GM12878 (cell line): ENCODE measurements around the gene PGBD5. TPM values are rescaled to one million over a fixed set of nuclear protein-coding genes. Genes with fewer than 3 reads are reported as not detected.

ENCODE experiments used
- ATAC-seq: fragments of 200-7000 bp; cut with Tn5 transposase; 3 replicates; pipeline ENCODE4 v1.9.1; 2020; ENCODE audit warnings: mild to moderate bottlenecking, moderate library complexity
- BruUV-seq: library from RNA; stranded (reverse); fragments of 400-500 nt; replicated peaks from 2 replicates; lab custom pipeline; 2021; lab: Mats Ljungman, UMichigan
- CTCF ChIA-PET: fragments of 300-600 bp; sonication (Branson Sonifier 250); formaldehyde crosslinking; extraction: SDS; loops from one replicate; lab custom pipeline; 2021; ENCODE audit warnings: inconsistent platforms; lab: Yijun Ruan, JAX
- POLR2A ChIA-PET: fragments of 350-600 bp; formaldehyde crosslinking; extraction: SDS; loops from one replicate; lab custom pipeline; 2021; ENCODE audit warnings: inconsistent platforms; lab: Charles Lee
- RAD21 ChIA-PET: fragments of 300-600 bp; sonication (Branson Sonifier 250); formaldehyde crosslinking; loops from one replicate; lab custom pipeline; 2023; ENCODE audit warnings: antibody characterized with exemption; ENCODE audit not compliant: unreplicated experiment; lab: Charles Lee
- SMC1A ChIA-PET: fragments of 300-600 bp; sonication (Branson Sonifier 250); formaldehyde crosslinking; loops from one replicate; lab custom pipeline; 2023; ENCODE audit not compliant: unreplicated experiment, uncharacterized antibody; lab: Charles Lee
- DNase-seq: peaks from one replicate; pipeline ENCODE4 v3.0.0-alpha.2; 2011; ENCODE audit warnings: low read depth, low spot score
- FAIRE-seq: peaks from 3 replicates; lab custom pipeline; 2011; peaks lifted over from hg19 to GRCh38; lab: Jason Lieb, UNC
- H2AFZ ChIP-seq: 2 replicates; pipeline ENCODE4 v1.6.0; 2011; ENCODE audit warnings: low read depth, low read length, control low read depth; ENCODE audit not compliant: control insufficient read depth
- H3K27ac ChIP-seq: 2 replicates; pipeline ENCODE4 v1.5.1; 2011; ENCODE audit warnings: control low read depth; ENCODE audit not compliant: control insufficient read depth, insufficient read depth
- H3K27me3 ChIP-seq, 2 experiments: replicated peaks in 1 of 2; 2 replicates each; pipeline versions ENCODE4 v1.6.0 to v1.6.1; 2011; ENCODE audit warnings: low read length in 1 of 2; ENCODE audit not compliant: control insufficient read depth in 2 of 2, insufficient read depth in 2 of 2
- H3K36me3 ChIP-seq, 2 experiments: 2 replicates each; pipeline ENCODE4 v1.5.1; 2011; ENCODE audit warnings: low read length in 1 of 2; ENCODE audit not compliant: control insufficient read depth in 2 of 2, insufficient read depth in 2 of 2
- H3K4me1 ChIP-seq: 2 replicates; pipeline ENCODE4 v1.6.1; 2011; ENCODE audit warnings: mild to moderate bottlenecking, low read length, moderate library complexity, mixed read lengths; ENCODE audit not compliant: control insufficient read depth, insufficient read depth
- H3K4me2 ChIP-seq: 2 replicates; pipeline ENCODE4 v1.6.0; 2011; ENCODE audit warnings: control low read depth; ENCODE audit not compliant: control insufficient read depth, insufficient read depth
- H3K4me3 ChIP-seq: fragments of 200-600 bp; sonication (generic); 2 replicates; pipeline ENCODE4 v1.5.1; 2016
- H3K79me2 ChIP-seq: 2 replicates; pipeline ENCODE4 v1.6.0; 2011; ENCODE audit warnings: low read length; ENCODE audit not compliant: control insufficient read depth, insufficient read depth
- H3K9ac ChIP-seq: 2 replicates; pipeline ENCODE4 v1.8.0; 2011; ENCODE audit warnings: low read length, control low read depth, mixed read lengths; ENCODE audit not compliant: control insufficient read depth, insufficient read depth
- H3K9me3 ChIP-seq: replicated peaks from 3 replicates; pipeline ENCODE4 v1.5.1; 2011; ENCODE audit warnings: mild to moderate bottlenecking, low read length; ENCODE audit not compliant: control insufficient read depth, insufficient read depth
- H4K20me1 ChIP-seq: 2 replicates; pipeline ENCODE4 v1.6.0; 2011; ENCODE audit not compliant: control insufficient read depth, insufficient read depth
- CHD4 ChIP-seq: fragments of 200-600 bp; sonication (generic); IDR thresholded peaks from 2 replicates; pipeline ENCODE4 v1.6.1; 2016; ENCODE audit warnings: mild to moderate bottlenecking
- FOXK2 ChIP-seq: fragments of 450-650 bp; IDR thresholded peaks from 2 replicates; pipeline ENCODE4 v1.6.1; 2017; ENCODE audit warnings: mild to moderate bottlenecking, moderate library complexity
- HDAC2 ChIP-seq: fragments of 200-600 bp; sonication (generic); IDR thresholded peaks from 2 replicates; pipeline ENCODE4 v1.6.1; 2017
- MXI1 ChIP-seq: fragments of 150-350 bp; IDR thresholded peaks from 2 replicates; pipeline ENCODE4 v1.6.1; 2011; ENCODE audit warnings: low read depth, mild to moderate bottlenecking, inconsistent platforms, low read length, improper control_type of control experiment
- NBN ChIP-seq: fragments of 450-650 bp; IDR thresholded peaks from 2 replicates; pipeline ENCODE4 v1.6.1; 2016
- POLR2A ChIP-seq: IDR thresholded peaks from 2 replicates; pipeline ENCODE4 v1.6.1; 2011; ENCODE audit warnings: low read depth, mild to moderate bottlenecking, low read length
- POLR2AphosphoS2 ChIP-seq: IDR thresholded peaks from 2 replicates; pipeline ENCODE4 v1.6.1; 2011; ENCODE audit warnings: low read depth, mild to moderate bottlenecking, low read length, improper control_type of control experiment, moderate library complexity
- WGBS: methylation state at CpG from one replicate; pipeline ENCODE4 v1.1.6; 2016; ENCODE audit warnings: low lambda C conversion rate; ENCODE audit not compliant: insufficient replicate concordance, insufficient coverage; ENCODE audit errors: missing lambda C conversion rate; 5-methylcytosine and 5-hydroxymethylcytosine counted together
- in situ Hi-C: fragments of 300-500 bp; cut with MboI; formaldehyde crosslinking; loops from 9 replicates; pipeline ENCODE4 v1.14.3; 2018; ENCODE audit warnings: mixed read lengths
- intact Hi-C: fragments of 100-400 bp; cut with micrococcal nuclease; formaldehyde crosslinking; loops from one replicate; pipeline ENCODE4 v1.14.2; 2022; ENCODE audit not compliant: unreplicated experiment
- polyA plus RNA-seq, 11 experiments: library from polyadenylated mRNA; depleted of rRNA in 4 of 11; unstranded in 6 of 11; stranded (reverse) in 5 of 11; fragments of >200 nt; fragmentation: Nextera tagmentation in 4 of 11; fragmentation: Illumina TruSeq in 1 of 11; extraction: Ambion mirVana in 4 of 11; extraction: Trizol in 1 of 11; gene quantifications; 1 replicate in 1 of 11; 2 replicates in 10 of 11; pipeline versions ENCODE4 v1.2.1 to v1.2.3, GENCODE V29; 2011 to 2016; ENCODE audit warnings: inconsistent platforms in 2 of 11, missing spikeins in 2 of 11, low read depth in 1 of 11
- total RNA-seq, 4 experiments: library from RNA; depleted of rRNA in 3 of 4; stranded (reverse); fragments of >200 nt in 3 of 4; fragmentation: Illumina TruSeq in 1 of 4; extraction: Trizol in 1 of 4; gene quantifications; 2 replicates each; pipeline versions ENCODE4 v1.2.1 to v1.2.3, GENCODE V29; 2013 to 2021
- TF ChIP-seq, protein P1 (sequence below): IDR thresholded peaks from 2 replicates; pipeline ENCODE4 v1.6.1; 2011; ENCODE audit warnings: borderline replicate concordance, low read depth, mild to moderate bottlenecking, moderate library complexity, mixed read lengths, low read length; ENCODE audit not compliant: insufficient read depth; ENCODE audit errors: extremely low read length
- TF ChIP-seq, protein P2 (sequence below): fragments of 450-650 bp; IDR thresholded peaks from 2 replicates; pipeline ENCODE4 v1.6.1; 2017; ENCODE audit warnings: mild to moderate bottlenecking
- TF ChIP-seq, protein P3 (sequence below): fragments of 450-650 bp; IDR thresholded peaks from 2 replicates; pipeline ENCODE4 v1.6.1; 2018; ENCODE audit warnings: borderline replicate concordance, mild to moderate bottlenecking; ENCODE audit not compliant: partially characterized antibody
- TF ChIP-seq, protein P4 (sequence below): IDR thresholded peaks from 2 replicates; pipeline ENCODE4 v1.6.1; 2012; ENCODE audit warnings: low read depth, low read length, improper control_type of control experiment
- TF ChIP-seq, protein P5 (sequence below), 3 experiments: IDR thresholded peaks in 2 of 3; conservative IDR thresholded peaks in 1 of 3; 2 replicates each; pipeline ENCODE4 v1.5.1; 2011; ENCODE audit warnings: low read depth in 3 of 3, low read length in 3 of 3, mild to moderate bottlenecking in 3 of 3, control low read depth in 2 of 3, moderate library complexity in 2 of 3, inconsistent platforms in 1 of 3, mixed read lengths in 1 of 3; ENCODE audit not compliant: control insufficient read depth in 2 of 3, insufficient read depth in 1 of 3; ENCODE audit errors: extremely low read depth in 1 of 3

Gene PGBD5
- total and polyA plus RNA-seq, 10 of the 15 experiments (the other 5 are each of a cell fraction or from before 2014, with no cell fraction given) = 0.03 TPM; not detected in 9

DNA sequence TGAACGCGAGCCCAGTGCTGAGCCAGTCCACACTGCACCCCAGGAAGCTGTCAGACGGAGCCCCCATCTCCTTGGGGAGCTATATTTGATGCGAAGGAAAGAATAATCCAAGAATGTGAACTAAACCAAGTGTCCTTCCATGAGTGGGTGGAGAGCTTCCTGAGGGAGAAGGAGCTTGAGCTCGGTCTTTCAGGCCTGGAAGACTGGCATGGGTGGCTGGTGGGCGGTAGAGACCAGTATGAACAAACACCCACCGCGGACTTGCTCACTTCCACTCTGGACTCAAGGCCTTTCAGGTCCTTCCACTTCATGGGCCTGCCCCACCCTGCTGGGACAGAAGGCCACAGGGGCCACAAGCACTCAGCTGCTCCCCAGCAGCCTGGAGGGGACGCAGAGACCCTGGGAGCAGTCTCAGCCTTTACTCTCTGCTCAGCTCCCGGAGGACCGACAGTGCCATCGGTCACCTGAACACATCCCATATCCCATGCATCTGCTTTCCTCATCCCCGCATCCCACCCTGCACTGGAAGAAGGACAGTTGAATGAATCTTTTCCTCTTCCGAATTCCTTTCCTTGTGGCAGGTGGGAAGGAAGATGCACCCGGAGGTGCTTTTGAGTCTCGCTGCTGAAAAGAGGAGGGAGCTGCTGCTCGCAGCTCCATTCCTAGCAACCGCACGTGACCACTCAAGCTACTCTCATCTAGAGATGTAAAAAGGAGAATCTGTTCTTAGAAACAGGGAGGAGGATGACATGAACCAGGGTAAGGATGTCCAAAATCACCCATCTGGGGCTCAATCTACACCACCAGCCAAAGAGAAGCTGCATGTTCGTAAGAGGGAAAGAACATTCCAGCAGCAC, 92.3 kb downstream of the PGBD5 start:
- no peaks in the 10 kb centered on the region for H4K20me1 ChIP-seq
- peaks cover 0 to 1% of the 10 kb centered on the region in 2 experiments; a peak in 2 of 4 replicates for H3K27me3 ChIP-seq
- H3K79me2 ChIP-seq = no peaks in the 10 kb centered on the region
- ATAC-seq (no peak), FAIRE-seq (no peak), DNase-seq (no peak)
- no peak overlapping the region for H3K9ac ChIP-seq
- H3K27ac ChIP-seq = no peak overlapping the region
- no peaks in the 10 kb centered on the region for H3K36me3 ChIP-seq
- ChIA-PET RAD21 (no interaction called here), POLR2A (interaction anchor here (0.5 kb wide), 1 partner anchor 128 kb away, joined by 3 read pairs; no protein-coding TSS in a partner anchor), CTCF (no interaction called here), SMC1A (no interaction called here)
- WGBS = 68% methylated on average over 20 of the region's 20 CpGs
- intact Hi-C loops = no loop called here
- no peak overlapping the region for H3K4me3 ChIP-seq
- no TSS peak for BruUV-seq
- no peaks in the 10 kb centered on the region for H3K4me1 ChIP-seq
- no peak overlapping the region for H3K4me2 ChIP-seq
- in situ Hi-C loops = no loop called here
- H2AFZ ChIP-seq = no peak overlapping the region
- no peaks in the 10 kb centered on the region for H3K9me3 ChIP-seq
- no peak for TF ChIP-seq POLR2AphosphoS2
- no peak for TF ChIP-seq CHD4
- TF ChIP-seq NBN = no peak
- TF ChIP-seq, protein P1, sequence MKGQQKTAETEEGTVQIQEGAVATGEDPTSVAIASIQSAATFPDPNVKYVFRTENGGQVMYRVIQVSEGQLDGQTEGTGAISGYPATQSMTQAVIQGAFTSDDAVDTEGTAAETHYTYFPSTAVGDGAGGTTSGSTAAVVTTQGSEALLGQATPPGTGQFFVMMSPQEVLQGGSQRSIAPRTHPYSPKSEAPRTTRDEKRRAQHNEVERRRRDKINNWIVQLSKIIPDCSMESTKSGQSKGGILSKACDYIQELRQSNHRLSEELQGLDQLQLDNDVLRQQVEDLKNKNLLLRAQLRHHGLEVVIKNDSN = no peak
- TF ChIP-seq, protein P2, sequence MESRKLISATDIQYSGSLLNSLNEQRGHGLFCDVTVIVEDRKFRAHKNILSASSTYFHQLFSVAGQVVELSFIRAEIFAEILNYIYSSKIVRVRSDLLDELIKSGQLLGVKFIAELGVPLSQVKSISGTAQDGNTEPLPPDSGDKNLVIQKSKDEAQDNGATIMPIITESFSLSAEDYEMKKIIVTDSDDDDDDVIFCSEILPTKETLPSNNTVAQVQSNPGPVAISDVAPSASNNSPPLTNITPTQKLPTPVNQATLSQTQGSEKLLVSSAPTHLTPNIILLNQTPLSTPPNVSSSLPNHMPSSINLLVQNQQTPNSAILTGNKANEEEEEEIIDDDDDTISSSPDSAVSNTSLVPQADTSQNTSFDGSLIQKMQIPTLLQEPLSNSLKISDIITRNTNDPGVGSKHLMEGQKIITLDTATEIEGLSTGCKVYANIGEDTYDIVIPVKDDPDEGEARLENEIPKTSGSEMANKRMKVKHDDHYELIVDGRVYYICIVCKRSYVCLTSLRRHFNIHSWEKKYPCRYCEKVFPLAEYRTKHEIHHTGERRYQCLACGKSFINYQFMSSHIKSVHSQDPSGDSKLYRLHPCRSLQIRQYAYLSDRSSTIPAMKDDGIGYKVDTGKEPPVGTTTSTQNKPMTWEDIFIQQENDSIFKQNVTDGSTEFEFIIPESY = no peak
- TF ChIP-seq FOXK2 = no peak
- TF ChIP-seq POLR2A = no peak
- no peak for TF ChIP-seq MXI1
- TF ChIP-seq, protein P3, sequence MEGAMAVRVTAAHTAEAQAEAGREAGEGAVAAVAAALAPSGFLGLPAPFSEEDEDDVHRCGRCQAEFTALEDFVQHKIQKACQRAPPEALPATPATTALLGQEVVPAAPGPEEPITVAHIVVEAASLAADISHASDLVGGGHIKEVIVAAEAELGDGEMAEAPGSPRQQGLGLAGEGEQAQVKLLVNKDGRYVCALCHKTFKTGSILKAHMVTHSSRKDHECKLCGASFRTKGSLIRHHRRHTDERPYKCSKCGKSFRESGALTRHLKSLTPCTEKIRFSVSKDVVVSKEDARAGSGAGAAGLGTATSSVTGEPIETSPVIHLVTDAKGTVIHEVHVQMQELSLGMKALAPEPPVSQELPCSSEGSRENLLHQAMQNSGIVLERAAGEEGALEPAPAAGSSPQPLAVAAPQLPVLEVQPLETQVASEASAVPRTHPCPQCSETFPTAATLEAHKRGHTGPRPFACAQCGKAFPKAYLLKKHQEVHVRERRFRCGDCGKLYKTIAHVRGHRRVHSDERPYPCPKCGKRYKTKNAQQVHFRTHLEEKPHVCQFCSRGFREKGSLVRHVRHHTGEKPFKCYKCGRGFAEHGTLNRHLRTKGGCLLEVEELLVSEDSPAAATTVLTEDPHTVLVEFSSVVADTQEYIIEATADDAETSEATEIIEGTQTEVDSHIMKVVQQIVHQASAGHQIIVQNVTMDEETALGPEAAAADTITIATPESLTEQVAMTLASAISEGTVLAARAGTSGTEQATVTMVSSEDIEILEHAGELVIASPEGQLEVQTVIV = no peak
- TF ChIP-seq, protein P4, sequence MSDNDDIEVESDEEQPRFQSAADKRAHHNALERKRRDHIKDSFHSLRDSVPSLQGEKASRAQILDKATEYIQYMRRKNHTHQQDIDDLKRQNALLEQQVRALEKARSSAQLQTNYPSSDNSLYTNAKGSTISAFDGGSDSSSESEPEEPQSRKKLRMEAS = no peak
- no peak for TF ChIP-seq HDAC2
- TF ChIP-seq, protein P5, sequence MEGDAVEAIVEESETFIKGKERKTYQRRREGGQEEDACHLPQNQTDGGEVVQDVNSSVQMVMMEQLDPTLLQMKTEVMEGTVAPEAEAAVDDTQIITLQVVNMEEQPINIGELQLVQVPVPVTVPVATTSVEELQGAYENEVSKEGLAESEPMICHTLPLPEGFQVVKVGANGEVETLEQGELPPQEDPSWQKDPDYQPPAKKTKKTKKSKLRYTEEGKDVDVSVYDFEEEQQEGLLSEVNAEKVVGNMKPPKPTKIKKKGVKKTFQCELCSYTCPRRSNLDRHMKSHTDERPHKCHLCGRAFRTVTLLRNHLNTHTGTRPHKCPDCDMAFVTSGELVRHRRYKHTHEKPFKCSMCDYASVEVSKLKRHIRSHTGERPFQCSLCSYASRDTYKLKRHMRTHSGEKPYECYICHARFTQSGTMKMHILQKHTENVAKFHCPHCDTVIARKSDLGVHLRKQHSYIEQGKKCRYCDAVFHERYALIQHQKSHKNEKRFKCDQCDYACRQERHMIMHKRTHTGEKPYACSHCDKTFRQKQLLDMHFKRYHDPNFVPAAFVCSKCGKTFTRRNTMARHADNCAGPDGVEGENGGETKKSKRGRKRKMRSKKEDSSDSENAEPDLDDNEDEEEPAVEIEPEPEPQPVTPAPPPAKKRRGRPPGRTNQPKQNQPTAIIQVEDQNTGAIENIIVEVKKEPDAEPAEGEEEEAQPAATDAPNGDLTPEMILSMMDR (IDR thresholded peaks at IDR 0.05 in 2 of 3, conservative IDR thresholded peaks at IDR 0.05 in 1 of 3; ENCODE audit: control insufficient read depth in 2 of 3, extremely low read depth in 1 of 3, insufficient read depth in 1 of 3, low read depth in 3 of 3, low read length in 3 of 3) = no peak
